Keratinocyte (primary cell): Measurements from ENCODE around the gene LGALS13. TPM values are rescaled to one million over a fixed set of nuclear protein-coding genes. Genes with fewer than 3 reads are reported as not detected.

ENCODE experiments used
- DNase-seq: peaks from one replicate; pipeline ENCODE4 v3.0.0-alpha.2; 2011; ENCODE audit warnings: low read depth, missing footprints, low spot score
- FAIRE-seq: peaks from 2 replicates; lab custom pipeline; 2011; peaks lifted over from hg19 to GRCh38; lab: Jason Lieb, UNC
- H2AFZ ChIP-seq: 2 replicates; pipeline ENCODE4 v1.6.0; 2012; ENCODE audit warnings: low read length, control low read depth, inconsistent platforms; ENCODE audit not compliant: control insufficient read depth
- H3K27ac ChIP-seq: 2 replicates; pipeline ENCODE4 v1.5.1; 2011; ENCODE audit warnings: low read length; ENCODE audit not compliant: control insufficient read depth, insufficient read depth
- H3K27me3 ChIP-seq: 3 replicates; pipeline ENCODE4 v1.6.0; 2011; ENCODE audit warnings: low read length; ENCODE audit not compliant: control insufficient read depth, insufficient read depth; ENCODE audit errors: extremely low read depth
- H3K36me3 ChIP-seq, 2 experiments: 2 replicates in 1 of 2; 3 replicates in 1 of 2; pipeline ENCODE4 v1.5.1; 2011; ENCODE audit warnings: low read length in 2 of 2, mild to moderate bottlenecking in 1 of 2; ENCODE audit not compliant: control insufficient read depth in 2 of 2, insufficient read depth in 2 of 2; ENCODE audit errors: extremely low read depth in 1 of 2
- H3K4me1 ChIP-seq: 3 replicates; pipeline ENCODE4 v1.5.1; 2011; ENCODE audit warnings: low read length; ENCODE audit not compliant: control insufficient read depth, insufficient read depth; ENCODE audit errors: extremely low read depth
- H3K4me2 ChIP-seq: 3 replicates; pipeline ENCODE4 v1.6.0; 2011; ENCODE audit warnings: low read depth, low read length; ENCODE audit not compliant: control insufficient read depth, insufficient read depth; ENCODE audit errors: extremely low read depth
- H3K4me3 ChIP-seq, 3 experiments: fragments of 200-600 bp in 1 of 3; sonication (generic) in 1 of 3; 2 replicates in 2 of 3; 3 replicates in 1 of 3; pipeline ENCODE4 v1.5.1; 2011 to 2016; ENCODE audit warnings: low read length in 3 of 3, mild to moderate bottlenecking in 3 of 3, control low read depth in 2 of 3, inconsistent platforms in 1 of 3, low read depth in 1 of 3, mixed read lengths in 1 of 3, mixed run types in 1 of 3, moderate library complexity in 1 of 3; ENCODE audit not compliant: control insufficient read depth in 2 of 3, insufficient read depth in 2 of 3; ENCODE audit errors: extremely low read depth in 1 of 3
- H3K79me2 ChIP-seq: 2 replicates; pipeline ENCODE4 v1.6.0; 2012; ENCODE audit warnings: low read length; ENCODE audit not compliant: control insufficient read depth, insufficient read depth
- H3K9ac ChIP-seq: 3 replicates; pipeline ENCODE4 v1.6.0; 2011; ENCODE audit warnings: low read length; ENCODE audit not compliant: control insufficient read depth, insufficient read depth; ENCODE audit errors: extremely low read depth
- H3K9me1 ChIP-seq: 3 replicates; pipeline ENCODE4 v1.6.0; 2011; ENCODE audit warnings: low read length; ENCODE audit not compliant: control insufficient read depth, insufficient read depth; ENCODE audit errors: extremely low read depth
- H3K9me3 ChIP-seq: 2 replicates; pipeline ENCODE4 v1.5.1; 2012; ENCODE audit warnings: low read depth, low read length; ENCODE audit not compliant: control insufficient read depth
- H4K20me1 ChIP-seq: 3 replicates; pipeline ENCODE4 v1.6.0; 2011; ENCODE audit warnings: low read length; ENCODE audit not compliant: control insufficient read depth, insufficient read depth; ENCODE audit errors: extremely low read depth
- EZH2 ChIP-seq: IDR thresholded peaks from one replicate; pipeline ENCODE4 v1.6.1; 2012; ENCODE audit warnings: inconsistent platforms, mild to moderate bottlenecking, low read length, moderate library complexity
- dilution Hi-C: fragments of 300-500 bp; cut with MboI; formaldehyde crosslinking; loops from one replicate; pipeline ENCODE4 v1.7.0; 2020; ENCODE audit warnings: low sequenced_read_pairs; ENCODE audit not compliant: extremely low pct_ligation_motif_present
- polyA plus RNA-seq, 5 experiments: library from polyadenylated mRNA; depleted of rRNA in 3 of 5; stranded (reverse) in 3 of 5; stranded (forward) in 1 of 5; unstranded in 1 of 5; fragments of >200 nt; gene quantifications; 1 replicate in 1 of 5; 2 replicates in 3 of 5; 3 replicates in 1 of 5; pipeline versions ENCODE4 v1.2.1 to v1.2.3, GENCODE V29; 2011 to 2012; ENCODE audit warnings: missing spikeins in 2 of 5, low read depth in 1 of 5, low replicate concordance in 1 of 5
- small RNA-seq, 3 experiments: library from RNA; depleted of rRNA; stranded (forward); fragments of <200 nt; gene quantifications; one replicate each; pipeline ENCODE3, GENCODE V24; 2012; ENCODE audit warnings: low read depth in 3 of 3, low replicate concordance in 1 of 3; ENCODE audit not compliant: insufficient read length in 3 of 3
- TF ChIP-seq, protein P1 (sequence below), 3 experiments: IDR thresholded peaks in 1 of 3; conservative IDR thresholded peaks in 1 of 3; optimal IDR thresholded peaks in 1 of 3; 2 replicates in 2 of 3; 3 replicates in 1 of 3; pipeline versions ENCODE3 to v1.5.1; 2011; ENCODE audit warnings: low read length in 3 of 3, mild to moderate bottlenecking in 3 of 3, moderate library complexity in 2 of 3, control low read depth in 1 of 3, inconsistent platforms in 1 of 3; ENCODE audit not compliant: insufficient read depth in 2 of 3; ENCODE audit errors: extremely low read depth in 1 of 3

LGALS13 gene
- polyA plus RNA-seq, 1 donor (not counting 4 experiments of a cell fraction or from before 2014, with no cell fraction given): not detected

DNA sequence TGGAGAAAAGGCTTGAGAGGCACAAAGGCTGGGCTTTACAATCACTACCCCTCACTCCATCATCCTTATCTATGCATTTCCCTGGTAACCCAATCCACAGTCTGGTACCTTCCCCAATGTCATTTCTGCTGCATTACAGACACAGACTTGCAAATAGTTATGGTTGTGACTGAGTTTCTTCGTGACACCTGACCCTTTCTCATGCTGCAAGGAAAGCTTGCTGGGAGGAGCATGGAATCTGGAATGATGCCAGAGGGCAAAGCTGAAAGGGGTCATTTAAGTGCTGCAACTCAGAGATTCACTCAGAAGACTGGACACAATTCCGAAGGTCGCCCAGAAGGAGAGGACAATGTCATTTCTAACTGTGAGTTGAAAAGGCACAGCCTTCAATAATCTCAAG lies 53.3 kb downstream of the LGALS13 start, which contains the start of gene LGALS16:
Gene LGALS16 (plus strand): TSS at position 301 of the 400 bp plus-strand sequence. CDS start 49 bp downstream, at position 350.
- no peaks in the 10 kb centered on the region for H3K9me3 ChIP-seq
- dilution Hi-C loops: loop anchor here (5.0 kb wide), 1 partner anchor 93 kb away; no protein-coding TSS in a partner anchor
- DNase-seq: no peak
- H3K4me3 ChIP-seq: no peak within 1 kb of the TSS
- H3K27me3 ChIP-seq: no peaks in the 10 kb centered on the region
- H3K36me3 ChIP-seq: no peaks in the 10 kb centered on the region
- TF ChIP-seq, protein P1, sequence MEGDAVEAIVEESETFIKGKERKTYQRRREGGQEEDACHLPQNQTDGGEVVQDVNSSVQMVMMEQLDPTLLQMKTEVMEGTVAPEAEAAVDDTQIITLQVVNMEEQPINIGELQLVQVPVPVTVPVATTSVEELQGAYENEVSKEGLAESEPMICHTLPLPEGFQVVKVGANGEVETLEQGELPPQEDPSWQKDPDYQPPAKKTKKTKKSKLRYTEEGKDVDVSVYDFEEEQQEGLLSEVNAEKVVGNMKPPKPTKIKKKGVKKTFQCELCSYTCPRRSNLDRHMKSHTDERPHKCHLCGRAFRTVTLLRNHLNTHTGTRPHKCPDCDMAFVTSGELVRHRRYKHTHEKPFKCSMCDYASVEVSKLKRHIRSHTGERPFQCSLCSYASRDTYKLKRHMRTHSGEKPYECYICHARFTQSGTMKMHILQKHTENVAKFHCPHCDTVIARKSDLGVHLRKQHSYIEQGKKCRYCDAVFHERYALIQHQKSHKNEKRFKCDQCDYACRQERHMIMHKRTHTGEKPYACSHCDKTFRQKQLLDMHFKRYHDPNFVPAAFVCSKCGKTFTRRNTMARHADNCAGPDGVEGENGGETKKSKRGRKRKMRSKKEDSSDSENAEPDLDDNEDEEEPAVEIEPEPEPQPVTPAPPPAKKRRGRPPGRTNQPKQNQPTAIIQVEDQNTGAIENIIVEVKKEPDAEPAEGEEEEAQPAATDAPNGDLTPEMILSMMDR (optimal IDR thresholded peaks at IDR 0.05 in 1 of 3, IDR thresholded peaks at IDR 0.05 in 1 of 3, conservative IDR thresholded peaks at IDR 0.05 in 1 of 3; ENCODE audit: extremely low read depth in 1 of 3, insufficient read depth in 2 of 3, low read length in 3 of 3): no peak
- TF ChIP-seq EZH2: no peak
- H3K27ac ChIP-seq: no peak within 1 kb of the TSS
- no peaks in the 10 kb centered on the region for H3K79me2 ChIP-seq
- H3K9me1 ChIP-seq: no peaks in the 10 kb centered on the region
- FAIRE-seq: no peak
- H3K4me1 ChIP-seq: no peaks in the 10 kb centered on the region
- H2AFZ ChIP-seq: no peak within 1 kb of the TSS
- H3K4me2 ChIP-seq: no peak within 1 kb of the TSS
- H4K20me1 ChIP-seq: no peaks in the 10 kb centered on the region
- no peak within 1 kb of the TSS for H3K9ac ChIP-seq

Small RNA genes within 50 kb of the gene (small RNA-seq; reads per million reads assigned to genes)
- gene AC005176.2 (0 reads per million in 3 experiments), gene RPS29P24 (0 reads per million in 3 experiments), gene RPS29P25 (0 reads per million in 3 experiments), gene RPS29P26 (0 reads per million in 3 experiments), gene RPS29P30 (0 reads per million in 3 experiments)

Other genes starting within 250 kb of the LGALS13 start
- gene PAF1, start 211.4 kb upstream of the LGALS13 start, polyA plus RNA-seq: 30.7 to 53.3 TPM (median 39.4 TPM) in 3 replicates
- gene MED29, start 211.1 kb upstream of the LGALS13 start, polyA plus RNA-seq: 14.7 to 18.8 TPM (median 18.2 TPM) in 3 replicates
- gene ZFP36, start 195.7 kb upstream of the LGALS13 start, polyA plus RNA-seq: 10.4 to 14.2 TPM (median 12.8 TPM) in 3 replicates
- 3.6 to 6.4 TPM (median 5.2 TPM) in 3 replicates for gene PLEKHG2, start 189.9 kb upstream of the LGALS13 start, polyA plus RNA-seq
- gene RPS16, start 166.6 kb upstream of the LGALS13 start, polyA plus RNA-seq: 1,323 to 2,302 TPM (median 1,614 TPM) in 3 replicates
- 46.1 to 83.7 TPM (median 63.2 TPM) in 3 replicates for gene SUPT5H, start 156.9 kb upstream of the LGALS13 start, polyA plus RNA-seq
- 71.6 to 91.5 TPM (median 85.5 TPM) in 3 replicates for gene TIMM50, start 121.7 kb upstream of the LGALS13 start, polyA plus RNA-seq
- gene DLL3, start 103.6 kb upstream of the LGALS13 start, polyA plus RNA-seq: 0.80 to 1.1 TPM (median 0.89 TPM) in 3 replicates
- not detected in 3 replicates for gene SELENOV, start 87.4 kb upstream of the LGALS13 start, polyA plus RNA-seq
- 1.1 to 1.9 TPM (median 1.2 TPM) in 3 replicates for gene EID2B, start 69.7 kb upstream of the LGALS13 start, polyA plus RNA-seq
- 9.5 to 12.9 TPM (median 9.6 TPM) in 3 replicates for gene EID2, start 62.4 kb upstream of the LGALS13 start, polyA plus RNA-seq
- gene LGALS16, start 53.4 kb downstream of the LGALS13 start, polyA plus RNA-seq: not detected in 3 replicates
- not detected in 3 replicates for gene LGALS14, start 102.0 kb downstream of the LGALS13 start, polyA plus RNA-seq
- gene CLC, start 135.5 kb downstream of the LGALS13 start, polyA plus RNA-seq: not detected in 3 replicates
- gene LEUTX, start 176.3 kb downstream of the LGALS13 start, polyA plus RNA-seq: not detected in 3 replicates
- gene DYRK1B, start 231.6 kb downstream of the LGALS13 start, polyA plus RNA-seq: 4.3 to 6.4 TPM (median 4.6 TPM) in 3 replicates
- 222 to 357 TPM (median 301 TPM) in 3 replicates for gene FBL, start 243.9 kb downstream of the LGALS13 start, polyA plus RNA-seq